A549 (cell line): Measurements from ENCODE around the gene SSC4D.

ENCODE experiments used
- POLR2A ChIP-seq: IDR thresholded peaks from 2 replicates; pipeline ENCODE4 v1.6.1; 2012; ENCODE audit warnings: mild to moderate bottlenecking, low read length
- TF ChIP-seq, protein P1 (sequence below): fragments of >200 bp; sonication (Bioruptor Twin); formaldehyde crosslinking; IDR thresholded peaks from 3 replicates; pipeline ENCODE4 v1.5.1; 2016
- TF ChIP-seq, protein P2 (sequence below): IDR thresholded peaks from 2 replicates; pipeline ENCODE4 v1.6.1; 2012

DNA sequence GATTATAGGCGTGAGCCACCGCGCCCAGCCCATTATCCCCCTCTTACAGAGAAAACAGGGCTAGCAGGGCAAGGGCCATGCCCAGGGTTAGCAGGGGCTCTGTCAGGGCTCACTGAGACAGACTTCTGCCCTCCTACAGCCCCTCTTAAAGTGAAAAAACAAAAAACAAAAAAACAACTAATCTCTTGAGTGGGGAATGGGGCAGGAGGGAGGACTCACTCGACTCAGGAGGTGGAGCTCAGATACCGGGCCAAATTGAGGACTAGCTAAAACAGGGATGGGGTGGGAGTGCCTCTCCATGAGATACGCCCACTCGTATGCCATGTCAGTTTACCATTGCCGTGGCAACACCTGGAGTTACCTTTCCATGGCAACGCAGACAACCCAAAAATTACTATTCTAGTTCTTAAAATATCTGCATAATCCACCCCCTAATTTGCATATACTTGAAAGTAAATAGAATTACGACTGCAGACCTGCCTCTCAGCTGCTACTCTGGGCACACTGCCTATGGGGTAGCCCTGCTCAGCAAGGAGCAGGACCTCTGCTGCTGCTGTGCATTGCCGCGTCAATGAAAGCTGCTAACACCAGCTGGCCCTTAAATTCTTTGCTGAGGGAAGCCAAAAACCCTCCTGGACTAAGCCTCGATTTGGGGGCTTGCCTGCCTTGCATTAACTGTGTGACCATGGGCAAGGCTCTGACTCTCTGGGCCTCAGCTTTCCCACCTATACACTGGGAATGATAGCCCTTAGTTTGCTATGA lies 13.4 kb downstream of the SSC4D start:
- TF ChIP-seq, protein P1, sequence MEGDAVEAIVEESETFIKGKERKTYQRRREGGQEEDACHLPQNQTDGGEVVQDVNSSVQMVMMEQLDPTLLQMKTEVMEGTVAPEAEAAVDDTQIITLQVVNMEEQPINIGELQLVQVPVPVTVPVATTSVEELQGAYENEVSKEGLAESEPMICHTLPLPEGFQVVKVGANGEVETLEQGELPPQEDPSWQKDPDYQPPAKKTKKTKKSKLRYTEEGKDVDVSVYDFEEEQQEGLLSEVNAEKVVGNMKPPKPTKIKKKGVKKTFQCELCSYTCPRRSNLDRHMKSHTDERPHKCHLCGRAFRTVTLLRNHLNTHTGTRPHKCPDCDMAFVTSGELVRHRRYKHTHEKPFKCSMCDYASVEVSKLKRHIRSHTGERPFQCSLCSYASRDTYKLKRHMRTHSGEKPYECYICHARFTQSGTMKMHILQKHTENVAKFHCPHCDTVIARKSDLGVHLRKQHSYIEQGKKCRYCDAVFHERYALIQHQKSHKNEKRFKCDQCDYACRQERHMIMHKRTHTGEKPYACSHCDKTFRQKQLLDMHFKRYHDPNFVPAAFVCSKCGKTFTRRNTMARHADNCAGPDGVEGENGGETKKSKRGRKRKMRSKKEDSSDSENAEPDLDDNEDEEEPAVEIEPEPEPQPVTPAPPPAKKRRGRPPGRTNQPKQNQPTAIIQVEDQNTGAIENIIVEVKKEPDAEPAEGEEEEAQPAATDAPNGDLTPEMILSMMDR = no peak
- no peak for TF ChIP-seq POLR2A
- TF ChIP-seq, protein P2, sequence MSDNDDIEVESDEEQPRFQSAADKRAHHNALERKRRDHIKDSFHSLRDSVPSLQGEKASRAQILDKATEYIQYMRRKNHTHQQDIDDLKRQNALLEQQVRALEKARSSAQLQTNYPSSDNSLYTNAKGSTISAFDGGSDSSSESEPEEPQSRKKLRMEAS = no peak
